Endothelial cell of umbilical vein (primary cell): ENCODE measurements around the gene LAMB4. TPM values are rescaled to one million over a fixed set of nuclear protein-coding genes. Genes with fewer than 3 reads are reported as not detected.

Source experiments
- BruUV-seq: library from RNA; stranded (reverse); fragments of 400-500 nt; replicated peaks from 2 replicates; lab custom pipeline; 2021; lab: Mats Ljungman, UMichigan
- CTCF ChIA-PET: fragments of 300-600, 350-600 bp; sonication (Branson Sonifier 250); formaldehyde crosslinking; loops from one replicate; lab custom pipeline; 2021; ENCODE audit warnings: antibody characterized with exemption, inconsistent platforms; lab: Charles Lee
- POLR2A ChIA-PET: fragments of 300-600, 350-600 bp; sonication (Branson Sonifier 250); formaldehyde crosslinking; loops from one replicate; lab custom pipeline; 2021; ENCODE audit warnings: antibody characterized with exemption, inconsistent platforms; lab: Charles Lee
- DNase-seq: peaks from one replicate; pipeline ENCODE4 v3.0.0-alpha.2; 2011; ENCODE audit warnings: low read depth, low spot score
- FAIRE-seq: peaks from 2 replicates; lab custom pipeline; 2011; peaks lifted over from hg19 to GRCh38; lab: Jason Lieb, UNC
- H2AFZ ChIP-seq: 2 replicates; pipeline ENCODE4 v1.6.0; 2012; ENCODE audit warnings: low read depth, low read length, control low read depth, inconsistent platforms
- H3K27ac ChIP-seq: 2 replicates; pipeline ENCODE4 v1.5.1; 2011; ENCODE audit warnings: low read depth, mild to moderate bottlenecking, control low read depth, low read length, moderate library complexity; ENCODE audit not compliant: insufficient read depth
- H3K27me3 ChIP-seq, 2 experiments: 2 replicates each; pipeline versions ENCODE4 v1.6.0 to v1.6.1; 2011; ENCODE audit warnings: low read length in 2 of 2, mixed read lengths in 1 of 2; ENCODE audit not compliant: control insufficient read depth in 2 of 2, insufficient read depth in 2 of 2
- H3K36me3 ChIP-seq, 2 experiments: 2 replicates in 1 of 2; 3 replicates in 1 of 2; pipeline ENCODE4 v1.5.1; 2011; ENCODE audit warnings: low read length in 2 of 2, mild to moderate bottlenecking in 1 of 2, moderate library complexity in 1 of 2; ENCODE audit not compliant: control insufficient read depth in 2 of 2, insufficient read depth in 2 of 2; ENCODE audit errors: extremely low read depth in 1 of 2
- H3K4me1 ChIP-seq: 3 replicates; pipeline ENCODE4 v1.5.1; 2011; ENCODE audit warnings: mild to moderate bottlenecking, low read length; ENCODE audit not compliant: control insufficient read depth, insufficient read depth; ENCODE audit errors: extremely low read depth
- H3K4me2 ChIP-seq: 2 replicates; pipeline ENCODE4 v1.6.1; 2011; ENCODE audit warnings: low read length, control low read depth, mixed read lengths; ENCODE audit not compliant: insufficient read depth
- H3K4me3 ChIP-seq, 3 experiments: fragments of 200-600 bp in 1 of 3; sonication (generic), shearing (Covaris generic) in 1 of 3; replicated peaks in 1 of 3; 2 replicates each; pipeline ENCODE4 v1.5.1; 2011 to 2016; ENCODE audit warnings: control low read depth in 3 of 3, low read length in 3 of 3, mild to moderate bottlenecking in 2 of 3, inconsistent platforms in 1 of 3, low read depth in 1 of 3, moderate library complexity in 1 of 3; ENCODE audit not compliant: insufficient read depth in 1 of 3
- H3K79me2 ChIP-seq: 2 replicates; pipeline ENCODE4 v1.6.0; 2012; ENCODE audit warnings: low read length, inconsistent platforms; ENCODE audit not compliant: control insufficient read depth, insufficient read depth
- H3K9ac ChIP-seq: replicated peaks from 2 replicates; pipeline ENCODE3; 2011; ENCODE audit warnings: low read length, control low read depth; ENCODE audit not compliant: insufficient read depth; ENCODE audit errors: extremely low read depth
- H3K9me1 ChIP-seq: replicated peaks from 3 replicates; pipeline ENCODE4 v1.6.0; 2011; ENCODE audit warnings: mild to moderate bottlenecking, low read length; ENCODE audit not compliant: control insufficient read depth, insufficient read depth; ENCODE audit errors: extremely low read depth
- H3K9me3 ChIP-seq: replicated peaks from 2 replicates; pipeline ENCODE4 v1.5.1; 2012; ENCODE audit warnings: low read length, inconsistent platforms; ENCODE audit not compliant: control insufficient read depth, insufficient read depth
- H4K20me1 ChIP-seq: replicated peaks from 2 replicates; pipeline ENCODE3; 2011; ENCODE audit warnings: mild to moderate bottlenecking, low read length; ENCODE audit not compliant: control insufficient read depth, insufficient read depth; ENCODE audit errors: extremely low read depth
- EZH2 ChIP-seq: IDR thresholded peaks from 2 replicates; pipeline ENCODE4 v1.6.1; 2012; ENCODE audit warnings: borderline replicate concordance, low read depth, mild to moderate bottlenecking, moderate library complexity, low read length, inconsistent platforms; ENCODE audit not compliant: severe bottlenecking
- FOS ChIP-seq: IDR thresholded peaks from 2 replicates; pipeline ENCODE4 v1.6.1; 2011; ENCODE audit warnings: mild to moderate bottlenecking, low read length, moderate library complexity, borderline replicate concordance; ENCODE audit not compliant: insufficient read depth
- GATA2 ChIP-seq: IDR thresholded peaks from 2 replicates; pipeline ENCODE4 v1.7.0; 2011; ENCODE audit warnings: low read depth, mild to moderate bottlenecking, moderate library complexity, mixed read lengths, low read length; ENCODE audit not compliant: insufficient read length, insufficient read depth
- JUN ChIP-seq: IDR thresholded peaks from 2 replicates; pipeline ENCODE4 v1.6.1; 2011; ENCODE audit warnings: borderline replicate concordance, low read depth; ENCODE audit not compliant: insufficient read length, insufficient read depth
- MYC ChIP-seq: IDR thresholded peaks from one replicate; pipeline ENCODE4 v1.6.1; 2011; ENCODE audit warnings: mild to moderate bottlenecking, low read depth, low read length
- POLR2A ChIP-seq: IDR thresholded peaks from 2 replicates; pipeline ENCODE4 v1.6.1; 2012; ENCODE audit warnings: low read depth, mild to moderate bottlenecking, control low read depth, low read length
- POLR2AphosphoS5 ChIP-seq: IDR thresholded peaks from 2 replicates; pipeline ENCODE4 v1.6.1; 2012; ENCODE audit warnings: low read depth, mild to moderate bottlenecking, control low read depth, low read length, moderate library complexity; ENCODE audit not compliant: insufficient read depth
- dilution Hi-C: fragments of 300-500 bp; cut with MboI; formaldehyde crosslinking; loops from one replicate; pipeline ENCODE4 v1.15.0; 2019; ENCODE audit warnings: low sequenced_read_pairs; ENCODE audit not compliant: extremely low pct_ligation_motif_present
- intact Hi-C: fragments of 100-400 bp; cut with micrococcal nuclease; formaldehyde crosslinking; loops from one replicate; pipeline ENCODE4 v1.10.0; 2022
- polyA plus RNA-seq, 4 experiments: library from polyadenylated mRNA; depleted of rRNA in 3 of 4; stranded (reverse) in 3 of 4; unstranded in 1 of 4; fragments of >200 nt; gene quantifications; 2 replicates each; pipeline versions ENCODE4 v1.2.1 to v1.2.3, GENCODE V29; 2011 to 2012; ENCODE audit warnings: missing spikeins in 1 of 4
- total RNA-seq: library from RNA; stranded (reverse); gene quantifications from 2 replicates; pipeline ENCODE4 v1.2.3, GENCODE V29; 2021
- TF ChIP-seq, protein P1 (sequence below), 2 donors: IDR thresholded peaks; 1 replicate in 1 of 2; 2 replicates in 1 of 2; pipeline ENCODE4 v1.5.1; 2011; ENCODE audit warnings: low read length in 2 of 2, mild to moderate bottlenecking in 2 of 2, moderate library complexity in 2 of 2, control low read depth in 1 of 2, inconsistent platforms in 1 of 2, low read depth in 1 of 2; ENCODE audit not compliant: insufficient read depth in 1 of 2; ENCODE audit errors: extremely low read depth in 1 of 2
- TF ChIP-seq, protein P2 (sequence below): IDR thresholded peaks from 2 replicates; pipeline ENCODE4 v1.6.1; 2011; ENCODE audit not compliant: insufficient read depth, insufficient read length

The LAMB4 gene
- total and polyA plus RNA-seq, 2 donors (not counting 3 experiments of a cell fraction or from before 2014, with no cell fraction given) = 0.15 to 0.20 TPM

DNA sequence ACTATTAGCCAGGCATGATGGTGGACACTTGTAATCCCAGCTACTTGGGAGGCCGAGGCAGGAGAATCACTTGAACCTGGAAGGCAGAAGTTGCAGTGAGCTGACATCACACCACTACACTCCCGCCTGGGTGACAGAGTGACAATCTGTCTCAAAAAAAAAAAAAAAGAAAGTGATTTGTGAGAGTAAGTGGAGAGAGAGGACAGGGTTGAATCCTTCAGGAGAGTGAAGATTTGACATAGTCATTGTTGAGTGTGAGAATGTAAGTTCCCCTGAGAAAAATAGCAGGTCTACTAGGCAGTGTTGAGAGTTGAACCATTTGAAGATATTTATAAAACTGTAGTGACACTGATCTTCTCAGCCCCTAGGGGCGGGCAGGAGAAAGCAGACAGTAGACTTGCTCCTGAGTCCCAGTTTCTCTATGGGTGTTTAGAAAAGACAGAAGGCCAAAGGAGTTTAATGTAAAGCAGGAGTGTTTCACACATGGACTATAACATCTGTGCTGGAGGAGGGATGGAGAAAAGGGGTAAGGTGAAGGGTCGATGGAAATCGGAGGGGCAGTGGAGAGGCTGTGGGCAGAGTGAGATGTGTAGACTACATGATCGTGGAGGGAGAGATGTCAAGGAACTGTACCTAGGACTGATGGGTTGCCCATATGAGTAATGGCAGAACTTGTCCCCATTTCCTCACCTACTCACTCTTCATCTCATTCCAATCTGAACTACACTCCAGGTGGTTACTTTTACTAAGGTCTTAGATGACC lies 13.7 kb upstream of the LAMB4 start:
- no peak overlapping the region for H2AFZ ChIP-seq
- no peaks in the 10 kb centered on the region for H3K4me1 ChIP-seq
- CTCF ChIA-PET = interaction anchor here (3.2 to 3.9 kb wide), 2 partner anchors 143 to 264 kb away, joined by 18 to 47 read pairs; partner anchors contain the start of gene LAMB1
- POLR2A ChIA-PET = no interaction called here
- BruUV-seq = no TSS peak
- dilution Hi-C loops = no loop called here
- H4K20me1 ChIP-seq = no peaks in the 10 kb centered on the region
- intact Hi-C loops = no loop called here
- no peaks in the 10 kb centered on the region for H3K9me1 ChIP-seq
- H3K27me3 ChIP-seq = no peaks in the 10 kb centered on the region
- FAIRE-seq (no peak), DNase-seq (no peak)
- H3K9me3 ChIP-seq = no peaks in the 10 kb centered on the region
- TF ChIP-seq GATA2 (no peak), FOS (no peak), EZH2 (no peak), POLR2AphosphoS5 (no peak), MYC (no peak), JUN (no peak), POLR2A (no peak)
- TF ChIP-seq, protein P1, sequence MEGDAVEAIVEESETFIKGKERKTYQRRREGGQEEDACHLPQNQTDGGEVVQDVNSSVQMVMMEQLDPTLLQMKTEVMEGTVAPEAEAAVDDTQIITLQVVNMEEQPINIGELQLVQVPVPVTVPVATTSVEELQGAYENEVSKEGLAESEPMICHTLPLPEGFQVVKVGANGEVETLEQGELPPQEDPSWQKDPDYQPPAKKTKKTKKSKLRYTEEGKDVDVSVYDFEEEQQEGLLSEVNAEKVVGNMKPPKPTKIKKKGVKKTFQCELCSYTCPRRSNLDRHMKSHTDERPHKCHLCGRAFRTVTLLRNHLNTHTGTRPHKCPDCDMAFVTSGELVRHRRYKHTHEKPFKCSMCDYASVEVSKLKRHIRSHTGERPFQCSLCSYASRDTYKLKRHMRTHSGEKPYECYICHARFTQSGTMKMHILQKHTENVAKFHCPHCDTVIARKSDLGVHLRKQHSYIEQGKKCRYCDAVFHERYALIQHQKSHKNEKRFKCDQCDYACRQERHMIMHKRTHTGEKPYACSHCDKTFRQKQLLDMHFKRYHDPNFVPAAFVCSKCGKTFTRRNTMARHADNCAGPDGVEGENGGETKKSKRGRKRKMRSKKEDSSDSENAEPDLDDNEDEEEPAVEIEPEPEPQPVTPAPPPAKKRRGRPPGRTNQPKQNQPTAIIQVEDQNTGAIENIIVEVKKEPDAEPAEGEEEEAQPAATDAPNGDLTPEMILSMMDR (IDR thresholded peaks at IDR 0.05; ENCODE audit: extremely low read depth in 1 of 2, insufficient read depth in 1 of 2, low read depth in 1 of 2, low read length in 2 of 2) = no peak
- TF ChIP-seq, protein P2, sequence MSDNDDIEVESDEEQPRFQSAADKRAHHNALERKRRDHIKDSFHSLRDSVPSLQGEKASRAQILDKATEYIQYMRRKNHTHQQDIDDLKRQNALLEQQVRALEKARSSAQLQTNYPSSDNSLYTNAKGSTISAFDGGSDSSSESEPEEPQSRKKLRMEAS = no peak
- no peak overlapping the region for H3K4me3 ChIP-seq
- no peak overlapping the region for H3K4me2 ChIP-seq
- no peaks in the 10 kb centered on the region for H3K36me3 ChIP-seq
- no peaks in the 10 kb centered on the region for H3K79me2 ChIP-seq
- no peak overlapping the region for H3K9ac ChIP-seq
- no peak overlapping the region for H3K27ac ChIP-seq
